Raji (cell line): ENCODE data around the gene DDX31.

Experiments
- POLR2A ChIP-seq: IDR thresholded peaks from 2 replicates; pipeline ENCODE4 v1.6.1; 2011; ENCODE audit warnings: low read depth, low read length, control low read depth; ENCODE audit not compliant: insufficient read depth

Gene DDX31

DNA sequence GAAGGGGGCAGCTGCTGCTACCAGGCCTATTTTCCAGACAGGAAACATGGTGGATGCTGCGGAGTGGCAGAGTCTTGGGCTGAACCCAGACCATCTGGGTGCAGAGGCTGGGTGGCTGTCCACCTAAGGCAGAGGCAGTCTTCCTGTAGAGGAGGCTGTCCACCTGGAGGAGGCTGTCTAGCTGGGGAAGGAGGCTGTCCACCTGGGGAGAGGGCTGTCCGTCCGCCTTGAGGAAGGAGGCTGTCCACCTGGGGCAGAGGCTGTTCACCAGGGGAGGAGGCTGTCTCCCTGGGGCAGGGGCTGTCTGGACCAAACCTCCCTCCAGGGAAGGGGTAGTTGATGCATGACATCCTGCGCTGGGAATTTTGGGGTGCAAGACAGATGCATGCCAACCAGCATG, 126.5 kb downstream of the DDX31 start:
- TF ChIP-seq POLR2A: no peak
